ENCODE results near the gene PBX1. TPM values are rescaled to one million over a fixed set of nuclear protein-coding genes. Genes with fewer than 3 reads are reported as not detected.

The PBX1 gene
- total and polyA plus RNA-seq, 2 experiments from 2014 or later, result 40.0 to 104 TPM

DNA sequence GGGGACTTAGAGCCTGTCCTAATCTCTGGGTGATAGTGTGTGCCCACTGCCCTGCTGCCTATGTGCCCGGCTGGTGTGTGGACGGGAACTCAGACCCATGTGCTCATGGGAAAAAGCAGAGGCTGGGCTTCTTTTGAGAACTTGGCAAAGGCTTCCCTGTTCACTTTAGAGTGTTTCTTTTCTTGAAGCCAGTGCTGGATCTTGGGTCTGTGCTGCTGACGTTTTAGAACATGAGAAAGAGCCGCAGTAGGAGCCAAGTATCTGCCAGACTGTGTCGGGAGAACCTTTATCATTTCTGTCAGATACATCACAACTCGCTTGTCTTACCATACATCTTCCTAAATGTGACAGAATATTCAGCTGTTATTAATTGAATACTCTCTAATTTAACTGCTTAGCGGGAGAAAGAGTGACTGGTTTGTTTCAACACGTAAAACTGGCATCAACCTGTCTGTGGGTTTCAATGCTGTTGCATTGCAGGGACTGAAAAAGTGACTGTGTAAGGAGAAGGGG is 195.2 kb downstream of the PBX1 start:
- no peak overlapping the region for H3K4me3 Mint-ChIP-seq
- DNase-seq (ENCODE audit: low spot score) (no peak), ATAC-seq (no peak; the same call in 2 of the 3 replicates)
- H3K9me3 Mint-ChIP-seq, result no peaks in the 10 kb centered on the region
- Histone ChIP-seq H3F3A (replicated peaks; ENCODE audit: low read depth) (no peaks in the 10 kb centered on the region), H3K27me3 (ENCODE audit: insufficient read depth) (no peaks in the 10 kb centered on the region), H3K36me3 (ENCODE audit: insufficient read depth) (no peaks in the 10 kb centered on the region), H3K79me2 (replicated peaks; ENCODE audit: insufficient read depth) (peaks cover 83% of the 10 kb centered on the region), H2AFZ (no peak overlapping the region), H3K4me3 (no peak overlapping the region), H3K4me2 (no peak overlapping the region), H3K4me1 (ENCODE audit: insufficient read depth) (peaks cover 33% of the 10 kb centered on the region), H4K20me1 (replicated peaks; ENCODE audit: insufficient read depth) (peaks cover 29% of the 10 kb centered on the region), H3K9me2 (ENCODE audit: insufficient read depth) (no peaks in the 10 kb centered on the region), H3K27ac (ENCODE audit: low read depth) (no peak overlapping the region)
- peak overlapping the region; percentile 25; the same call in 1 of the 2 replicates for H3K27ac Mint-ChIP-seq
- no peaks in the 10 kb centered on the region for H3K36me3 Mint-ChIP-seq (ENCODE audit: low read depth)
- peaks cover 50% of the 10 kb centered on the region for H3K4me1 Mint-ChIP-seq
- no peak for TF ChIP-seq CREB1 (CRISPR knock-in tag; IDR thresholded peaks at IDR 0.05; ENCODE audit: low read depth)
- peaks cover 5% of the 10 kb centered on the region for H3K27me3 Mint-ChIP-seq (ENCODE audit: insufficient read depth, low read depth, poor library complexity)

GRCh38 chr1:164755690-164756089 is 196.7 kb downstream of the PBX1 start:
- Histone ChIP-seq H2AFZ (no peak overlapping the region), H3K4me3 (no peak overlapping the region), H3K36me3 (ENCODE audit: insufficient read depth) (no peaks in the 10 kb centered on the region), H3K4me2 (no peak overlapping the region), H4K20me1 (replicated peaks; ENCODE audit: insufficient read depth) (peaks cover 24% of the 10 kb centered on the region), H3K27me3 (ENCODE audit: insufficient read depth) (no peaks in the 10 kb centered on the region), H3F3A (replicated peaks; ENCODE audit: low read depth) (no peaks in the 10 kb centered on the region), H3K4me1 (ENCODE audit: insufficient read depth) (peaks cover 37% of the 10 kb centered on the region), H3K9me2 (ENCODE audit: insufficient read depth) (no peaks in the 10 kb centered on the region), H3K27ac (ENCODE audit: low read depth) (no peak overlapping the region), H3K79me2 (replicated peaks; ENCODE audit: insufficient read depth) (peaks cover 90% of the 10 kb centered on the region)
- H3K27ac Mint-ChIP-seq, result no peak overlapping the region
- ATAC-seq (no peak; the same call in 2 of the 3 replicates), DNase-seq (ENCODE audit: low spot score) (no peak)
- peaks cover 5% of the 10 kb centered on the region for H3K27me3 Mint-ChIP-seq (ENCODE audit: insufficient read depth, low read depth, poor library complexity)
- peaks cover 2% of the 10 kb centered on the region; the same call in 1 of the 3 replicates for H3K36me3 Mint-ChIP-seq (ENCODE audit: low read depth)
- TF ChIP-seq, protein P1, sequence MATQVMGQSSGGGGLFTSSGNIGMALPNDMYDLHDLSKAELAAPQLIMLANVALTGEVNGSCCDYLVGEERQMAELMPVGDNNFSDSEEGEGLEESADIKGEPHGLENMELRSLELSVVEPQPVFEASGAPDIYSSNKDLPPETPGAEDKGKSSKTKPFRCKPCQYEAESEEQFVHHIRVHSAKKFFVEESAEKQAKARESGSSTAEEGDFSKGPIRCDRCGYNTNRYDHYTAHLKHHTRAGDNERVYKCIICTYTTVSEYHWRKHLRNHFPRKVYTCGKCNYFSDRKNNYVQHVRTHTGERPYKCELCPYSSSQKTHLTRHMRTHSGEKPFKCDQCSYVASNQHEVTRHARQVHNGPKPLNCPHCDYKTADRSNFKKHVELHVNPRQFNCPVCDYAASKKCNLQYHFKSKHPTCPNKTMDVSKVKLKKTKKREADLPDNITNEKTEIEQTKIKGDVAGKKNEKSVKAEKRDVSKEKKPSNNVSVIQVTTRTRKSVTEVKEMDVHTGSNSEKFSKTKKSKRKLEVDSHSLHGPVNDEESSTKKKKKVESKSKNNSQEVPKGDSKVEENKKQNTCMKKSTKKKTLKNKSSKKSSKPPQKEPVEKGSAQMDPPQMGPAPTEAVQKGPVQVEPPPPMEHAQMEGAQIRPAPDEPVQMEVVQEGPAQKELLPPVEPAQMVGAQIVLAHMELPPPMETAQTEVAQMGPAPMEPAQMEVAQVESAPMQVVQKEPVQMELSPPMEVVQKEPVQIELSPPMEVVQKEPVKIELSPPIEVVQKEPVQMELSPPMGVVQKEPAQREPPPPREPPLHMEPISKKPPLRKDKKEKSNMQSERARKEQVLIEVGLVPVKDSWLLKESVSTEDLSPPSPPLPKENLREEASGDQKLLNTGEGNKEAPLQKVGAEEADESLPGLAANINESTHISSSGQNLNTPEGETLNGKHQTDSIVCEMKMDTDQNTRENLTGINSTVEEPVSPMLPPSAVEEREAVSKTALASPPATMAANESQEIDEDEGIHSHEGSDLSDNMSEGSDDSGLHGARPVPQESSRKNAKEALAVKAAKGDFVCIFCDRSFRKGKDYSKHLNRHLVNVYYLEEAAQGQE (IDR thresholded peaks at IDR 0.05; ENCODE audit: unreplicated experiment), result no peak
- no peak for TF ChIP-seq NANOG (IDR thresholded peaks at IDR 0.05; ENCODE audit: borderline replicate concordance)
- TF ChIP-seq, protein P2, sequence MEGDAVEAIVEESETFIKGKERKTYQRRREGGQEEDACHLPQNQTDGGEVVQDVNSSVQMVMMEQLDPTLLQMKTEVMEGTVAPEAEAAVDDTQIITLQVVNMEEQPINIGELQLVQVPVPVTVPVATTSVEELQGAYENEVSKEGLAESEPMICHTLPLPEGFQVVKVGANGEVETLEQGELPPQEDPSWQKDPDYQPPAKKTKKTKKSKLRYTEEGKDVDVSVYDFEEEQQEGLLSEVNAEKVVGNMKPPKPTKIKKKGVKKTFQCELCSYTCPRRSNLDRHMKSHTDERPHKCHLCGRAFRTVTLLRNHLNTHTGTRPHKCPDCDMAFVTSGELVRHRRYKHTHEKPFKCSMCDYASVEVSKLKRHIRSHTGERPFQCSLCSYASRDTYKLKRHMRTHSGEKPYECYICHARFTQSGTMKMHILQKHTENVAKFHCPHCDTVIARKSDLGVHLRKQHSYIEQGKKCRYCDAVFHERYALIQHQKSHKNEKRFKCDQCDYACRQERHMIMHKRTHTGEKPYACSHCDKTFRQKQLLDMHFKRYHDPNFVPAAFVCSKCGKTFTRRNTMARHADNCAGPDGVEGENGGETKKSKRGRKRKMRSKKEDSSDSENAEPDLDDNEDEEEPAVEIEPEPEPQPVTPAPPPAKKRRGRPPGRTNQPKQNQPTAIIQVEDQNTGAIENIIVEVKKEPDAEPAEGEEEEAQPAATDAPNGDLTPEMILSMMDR (conservative IDR thresholded peaks at IDR 0.05; ENCODE audit: low read depth in 2 of 2), result no peak
- no peak for TF ChIP-seq EZH2phosphoT487 (IDR thresholded peaks at IDR 0.05; ENCODE audit: unreplicated experiment)
- no peak for TF ChIP-seq JUNB (IDR thresholded peaks at IDR 0.05; ENCODE audit: unreplicated experiment)
- TF ChIP-seq, protein P3, sequence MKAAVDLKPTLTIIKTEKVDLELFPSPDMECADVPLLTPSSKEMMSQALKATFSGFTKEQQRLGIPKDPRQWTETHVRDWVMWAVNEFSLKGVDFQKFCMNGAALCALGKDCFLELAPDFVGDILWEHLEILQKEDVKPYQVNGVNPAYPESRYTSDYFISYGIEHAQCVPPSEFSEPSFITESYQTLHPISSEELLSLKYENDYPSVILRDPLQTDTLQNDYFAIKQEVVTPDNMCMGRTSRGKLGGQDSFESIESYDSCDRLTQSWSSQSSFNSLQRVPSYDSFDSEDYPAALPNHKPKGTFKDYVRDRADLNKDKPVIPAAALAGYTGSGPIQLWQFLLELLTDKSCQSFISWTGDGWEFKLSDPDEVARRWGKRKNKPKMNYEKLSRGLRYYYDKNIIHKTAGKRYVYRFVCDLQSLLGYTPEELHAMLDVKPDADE (IDR thresholded peaks at IDR 0.05), result no peak
- no peaks in the 10 kb centered on the region for H3K9me3 Mint-ChIP-seq
- no peak overlapping the region for H3K4me3 Mint-ChIP-seq
- peaks cover 61% of the 10 kb centered on the region for H3K4me1 Mint-ChIP-seq

All from GM23338 (cell line).